ENCODE results near the gene NAA80. TPM values are rescaled to one million over a fixed set of nuclear protein-coding genes. Genes with fewer than 3 reads are reported as not detected.
"Not testable (repeated sequence)": the region's sequence is repeated elsewhere in the genome, so short reads cannot be mapped to it uniquely, and the experiment has no call there.

NAA80 gene
- total RNA-seq, 4 donors from 2014 or later, result 12.5 to 22.1 (median 14.8) TPM

GRCh38 chr3:50272911-50273688 lies 26.1 kb downstream of the NAA80 start:
- in situ Hi-C loops (cut with MboI; ENCODE audit: low sequenced_read_pairs in 4 of 4), result loop anchor here in 2 of 4 donors (5.0 to 10.0 kb wide), 2 partner anchors 46 to 48 kb away; no protein-coding TSS in a partner anchor
- intact Hi-C loops (cut with DNase I; ENCODE audit: low total_unique reads), result loop anchor here (1.0 kb wide), 3 partner anchors 13 to 81 kb away; no protein-coding TSS in a partner anchor
- Histone ChIP-seq H3K9me3 (no peaks in the 10 kb centered on the region), H3K4me1 (peaks cover 17 to 38% of the 10 kb centered on the region in 2 donors), H3K36me3 (no peaks in the 10 kb centered on the region), H3K27me3 (no peaks in the 10 kb centered on the region), H3K27ac (peak overlapping the region in 2 of 4 donors; percentile 8 to 15), H3K4me3 (peak overlapping the region; percentile 38 to 56 (median 51))
- DNase-seq, result peak; percentile 68 to 80
- ATAC-seq, result peak; percentile 82 to 85
- peak; percentile 97 to 99 (median 99) for TF ChIP-seq CTCF (IDR thresholded peaks at IDR 0.05 in 4 of 5, conservative IDR thresholded peaks at IDR 0.05 in 1 of 5)
- peak in 1 of 2 donors; percentile 11 for TF ChIP-seq POLR2A (IDR thresholded peaks at IDR 0.05)

- in situ Hi-C loops (cut with MboI; ENCODE audit: low sequenced_read_pairs in 4 of 4), result loop anchor here in 2 of 4 donors (5.0 to 10.0 kb wide), 2 partner anchors 45 to 48 kb away; no protein-coding TSS in a partner anchor
- H3K4me3 ChIP-seq, result peak overlapping the region in 1 of 4 donors; percentile 48
Measured at GRCh38 chr3:50272538-50272910, 26.7 kb downstream of the NAA80 start.

GRCh38 chr3:50271314-50271936 lies 27.8 kb downstream of the NAA80 start:
- no peak for ATAC-seq
- in situ Hi-C loops (cut with MboI; ENCODE audit: low sequenced_read_pairs in 4 of 4), result loop anchor here in 2 of 4 donors (5.0 to 10.0 kb wide), 2 partner anchors 44 to 47 kb away; no protein-coding TSS in a partner anchor

More at GRCh38 chr3:50272538-50272910, 26.7 kb downstream of the NAA80 start:
- intact Hi-C loops (cut with DNase I; ENCODE audit: low total_unique reads); DNase-seq; H3K9me3 ChIP-seq; H3K27me3 ChIP-seq; ATAC-seq; H3K27ac ChIP-seq; H3K36me3 ChIP-seq: not testable (repeated sequence)
- H3K4me1 ChIP-seq, result peaks cover 21 to 44% of the 10 kb centered on the region in 2 donors

GRCh38 chr3:50270422-50271224 lies 28.6 kb downstream of the NAA80 start:
- in situ Hi-C loops (cut with MboI; ENCODE audit: low sequenced_read_pairs in 4 of 4), result loop anchor here in 2 of 4 donors (5.0 to 10.0 kb wide), 2 partner anchors 43 to 46 kb away; no protein-coding TSS in a partner anchor
- H3K4me1 ChIP-seq, result peaks cover 33 to 62% of the 10 kb centered on the region in 2 donors
- ATAC-seq (no peak), DNase-seq (no peak)
- peak overlapping the region in 1 of 4 donors; percentile 27 for H3K27ac ChIP-seq
- TF ChIP-seq POLR2A (IDR thresholded peaks at IDR 0.05), result no peak
- TF ChIP-seq CTCF (IDR thresholded peaks at IDR 0.05 in 4 of 5, conservative IDR thresholded peaks at IDR 0.05 in 1 of 5), result no peak
- no peaks in the 10 kb centered on the region for H3K27me3 ChIP-seq
- no peak overlapping the region for H3K4me3 ChIP-seq
- intact Hi-C loops (cut with DNase I; ENCODE audit: low total_unique reads), result no loop called here
- no peaks in the 10 kb centered on the region for H3K9me3 ChIP-seq
- no peaks in the 10 kb centered on the region for H3K36me3 ChIP-seq

More at GRCh38 chr3:50271314-50271936, 27.8 kb downstream of the NAA80 start:
- Histone ChIP-seq H3K9me3 (no peaks in the 10 kb centered on the region), H3K4me1 (peaks cover 30 to 54% of the 10 kb centered on the region in 2 donors), H3K27me3 (no peaks in the 10 kb centered on the region), H3K36me3 (no peaks in the 10 kb centered on the region), H3K27ac (no peak overlapping the region), H3K4me3 (no peak overlapping the region)
- TF ChIP-seq POLR2A (IDR thresholded peaks at IDR 0.05) (no peak), CTCF (IDR thresholded peaks at IDR 0.05 in 4 of 5, conservative IDR thresholded peaks at IDR 0.05 in 1 of 5) (no peak)
- intact Hi-C loops (cut with DNase I; ENCODE audit: low total_unique reads), result no loop called here
- no peak for DNase-seq
